Fibroblast of peridontal ligament (primary cell): ENCODE data around the gene PDCD7.
"Not testable (repeated sequence)": the region's sequence is repeated elsewhere in the genome, so short reads cannot be mapped to it uniquely, and the experiment has no call there.

Source experiments
- DNase-seq: peaks from one replicate; pipeline ENCODE4 v3.0.0-alpha.2; 2010; ENCODE audit errors: extremely low read depth

Gene PDCD7

GRCh38 chr15:65133548-65134200 is at the start of gene PDCD7:
TSS of gene PDCD7 (minus strand) at chr15:65133808. CDS start at chr15:65133781, 27 bp downstream.
- DNase-seq = peak; percentile 91

- no peak for DNase-seq
Observed at GRCh38 chr15:65182538-65182937, 48.9 kb upstream of the PDCD7 start.

GRCh38 chr15:65181582-65182353 is 48.2 kb upstream of the PDCD7 start:
- DNase-seq = not testable (repeated sequence)

- DNase-seq = no peak
Observed at GRCh38 chr15:65180167-65180566, 46.6 kb upstream of the PDCD7 start.

- no peak for DNase-seq
Observed at GRCh38 chr15:65177901-65178300, 44.3 kb upstream of the PDCD7 start.

- peak; percentile 46 for DNase-seq
Observed at GRCh38 chr15:65176056-65176455, 42.4 kb upstream of the PDCD7 start.

- DNase-seq = no peak
Observed at GRCh38 chr15:65175511-65175910, 41.9 kb upstream of the PDCD7 start.

- no peak for DNase-seq
Observed at GRCh38 chr15:65174509-65174908, 40.9 kb upstream of the PDCD7 start.

GRCh38 chr15:65172531-65172930 is 38.9 kb upstream of the PDCD7 start:
- no peak for DNase-seq

GRCh38 chr15:65171428-65171827 is 37.8 kb upstream of the PDCD7 start:
- DNase-seq = no peak

GRCh38 chr15:65165875-65166274 is 32.3 kb upstream of the PDCD7 start:
- DNase-seq = no peak

GRCh38 chr15:65164139-65164538 is 30.5 kb upstream of the PDCD7 start:
- no peak for DNase-seq

GRCh38 chr15:65163041-65163440 is 29.4 kb upstream of the PDCD7 start:
- DNase-seq = no peak

GRCh38 chr15:65156692-65157091 is 23.1 kb upstream of the PDCD7 start:
- DNase-seq = no peak

- peak; percentile 9 for DNase-seq
Observed at GRCh38 chr15:65154720-65155119, 21.1 kb upstream of the PDCD7 start.

GRCh38 chr15:65147902-65148301 is 14.3 kb upstream of the PDCD7 start:
- DNase-seq = no peak

- DNase-seq = no peak
Observed at GRCh38 chr15:65146438-65146837, 12.8 kb upstream of the PDCD7 start.

- not testable (repeated sequence) for DNase-seq
Observed at GRCh38 chr15:65138631-65139030, 5.0 kb upstream of the PDCD7 start.

- DNase-seq = not testable (repeated sequence)
Observed at GRCh38 chr15:65137893-65138292, 4.3 kb upstream of the PDCD7 start.

GRCh38 chr15:65137089-65137488 is 3.5 kb upstream of the PDCD7 start:
- not testable (repeated sequence) for DNase-seq

- no peak for DNase-seq
Observed at GRCh38 chr15:65134538-65134937, 930 bp upstream of the PDCD7 start.

- DNase-seq = peak; percentile 27
Observed at GRCh38 chr15:65132878-65133547, 595 bp downstream of the PDCD7 start.

- no peak for DNase-seq
Observed at GRCh38 chr15:65130941-65131340, 2.7 kb downstream of the PDCD7 start.
